CD4-positive, alpha-beta T cell (primary cell): ENCODE measurements around the gene PRR14L. TPM values are rescaled to one million over a fixed set of nuclear protein-coding genes. Genes with fewer than 3 reads are reported as not detected.

Experiments used
- ATAC-seq: fragments of 200-7000 bp; cut with Tn5 transposase; one replicate; pipeline ENCODE4 v1.10.0; 2022; ENCODE audit warnings: mild to moderate bottlenecking; ENCODE audit not compliant: poor library complexity
- CTCF ChIA-PET: fragments of 350-600 bp; sonication (Branson Sonifier 250); formaldehyde crosslinking; loops from one replicate; lab custom pipeline; 2021; ENCODE audit warnings: antibody characterized with exemption, inconsistent platforms; lab: Charles Lee
- POLR2A ChIA-PET: fragments of 350-600 bp; sonication (Branson Sonifier 250); formaldehyde crosslinking; loops from one replicate; lab custom pipeline; 2021; ENCODE audit warnings: antibody characterized with exemption, inconsistent platforms; lab: Charles Lee
- DNase-seq, 14 experiments: peaks; one replicate each; pipeline ENCODE4 v3.0.0-alpha.2; 2013 to 2020; ENCODE audit warnings: mixed read lengths in 2 of 14
- H3K27ac ChIP-seq, 2 donors: one replicate each; pipeline versions ENCODE4 v1.5.1 to v1.7.0; 2013; ENCODE audit warnings: low read length in 2 of 2, low read depth in 1 of 2, mild to moderate bottlenecking in 1 of 2
- H3K27me3 ChIP-seq, 2 experiments: 1 replicate in 1 of 2; 2 replicates in 1 of 2; pipeline versions ENCODE4 v1.6.1 to v1.7.0; 2013; ENCODE audit warnings: low read length in 2 of 2, control low read depth in 1 of 2, mild to moderate bottlenecking in 1 of 2, moderate library complexity in 1 of 2; ENCODE audit not compliant: insufficient read depth in 2 of 2, control insufficient read depth in 1 of 2
- H3K36me3 ChIP-seq: one replicate; pipeline ENCODE4 v1.6.1; 2013; ENCODE audit warnings: low read length, control low read depth; ENCODE audit not compliant: insufficient read depth
- H3K4me1 ChIP-seq: one replicate; pipeline ENCODE4 v1.6.1; 2013; ENCODE audit warnings: low read length, control low read depth; ENCODE audit not compliant: insufficient read depth
- H3K4me3 ChIP-seq: one replicate; pipeline ENCODE4 v1.5.1; 2013; ENCODE audit warnings: mild to moderate bottlenecking, low read length, moderate library complexity
- H3K9me3 ChIP-seq, 2 experiments: 1 replicate in 1 of 2; 2 replicates in 1 of 2; pipeline versions ENCODE4 v1.6.1 to v1.7.0; 2013; ENCODE audit warnings: low read length in 2 of 2, mild to moderate bottlenecking in 2 of 2, control low read depth in 1 of 2, moderate library complexity in 1 of 2; ENCODE audit not compliant: control insufficient read depth in 1 of 2, insufficient read depth in 1 of 2
- H3K27ac Mint-ChIP-seq: one replicate; pipeline ENCODE4 v1.8.0; 2020; ENCODE audit warnings: mixed read lengths
- H3K27me3 Mint-ChIP-seq: one replicate; pipeline ENCODE4 v1.8.0; 2021; ENCODE audit warnings: mixed read lengths
- H3K36me3 Mint-ChIP-seq: one replicate; pipeline ENCODE4 v1.8.0; 2021; ENCODE audit warnings: low read depth, mixed read lengths
- H3K4me1 Mint-ChIP-seq: one replicate; pipeline ENCODE4 v1.8.0; 2021; ENCODE audit warnings: low read depth, mixed read lengths
- H3K4me3 Mint-ChIP-seq: one replicate; pipeline ENCODE4 v1.8.0; 2020; ENCODE audit warnings: mild to moderate bottlenecking, mixed read lengths
- H3K9me3 Mint-ChIP-seq: one replicate; pipeline ENCODE4 v1.8.0; 2020; ENCODE audit warnings: mixed read lengths
- intact Hi-C, 2 experiments: fragments of 100-400 bp; cut with DNase I in 1 of 2; cut with micrococcal nuclease in 1 of 2; formaldehyde crosslinking; loops; one replicate each; pipeline versions ENCODE4 v1.15.1 to v1.9.0; 2023 to 2025; cut with DNase I, micrococcal nuclease
- total RNA-seq, 174 experiments: library from RNA in 2 of 174; stranded (reverse) in 2 of 174; gene quantifications; one replicate each; pipeline ENCODE4 v1.2.3 and lab custom pipeline; 2021 to 2026
- TF ChIP-seq, protein P1 (sequence below): fragments of 200-600 bp; IDR thresholded peaks from one replicate; pipeline ENCODE4 v1.8.0; 2022; ENCODE audit warnings: antibody characterized with exemption, mild to moderate bottlenecking

Gene PRR14L
- total RNA-seq, 2 experiments from 2014 or later = 23.4 to 24.9 TPM

DNA sequence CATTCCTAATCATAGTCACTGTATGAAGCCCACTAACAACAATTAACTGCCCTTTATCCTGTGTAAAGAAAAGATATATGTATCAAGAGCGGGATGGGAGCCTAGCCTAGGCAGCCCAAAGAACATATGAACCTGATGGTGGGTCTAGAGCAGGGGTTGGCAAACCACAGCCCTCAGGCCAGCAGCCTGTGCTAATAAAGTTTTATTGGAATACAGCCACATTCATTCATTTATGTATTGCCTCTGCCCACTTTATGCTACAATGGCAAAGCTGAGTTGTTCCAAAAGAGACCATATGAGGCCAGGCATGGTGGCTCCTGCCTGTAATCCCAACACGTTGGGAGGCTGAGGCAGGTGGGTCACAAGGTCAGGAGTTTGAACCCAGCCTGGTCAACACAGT, 13.5 kb downstream of the PRR14L start:
- DNase-seq = no peak
- H3K36me3 Mint-ChIP-seq = peaks cover 48% of the 10 kb centered on the region

DNA sequence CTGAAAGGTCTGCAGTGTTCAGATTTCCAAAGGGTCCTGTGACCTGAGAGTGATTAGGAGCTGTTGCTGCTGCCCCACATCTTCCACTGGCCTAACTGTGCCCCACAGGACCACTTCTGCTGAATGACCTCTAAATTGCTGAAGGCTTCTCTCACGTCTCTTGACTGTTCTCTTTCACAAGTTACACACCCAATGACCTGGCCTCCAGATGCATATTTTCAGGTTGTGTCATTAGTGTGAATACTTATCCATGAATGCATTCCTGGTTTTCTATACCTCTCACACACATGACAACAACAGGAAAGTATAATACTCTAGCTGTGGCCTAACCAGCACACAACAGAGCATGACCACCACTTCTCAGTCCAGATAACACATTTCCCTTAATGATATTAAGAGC, 15.4 kb downstream of the PRR14L start:
- Histone ChIP-seq H3K4me3 (no peak overlapping the region), H3K27ac (no peak overlapping the region), H3K4me1 (peaks cover 4% of the 10 kb centered on the region), H3K9me3 (no peaks in the 10 kb centered on the region), H3K36me3 (peaks cover 19% of the 10 kb centered on the region), H3K27me3 (no peaks in the 10 kb centered on the region)
- no peak overlapping the region for H3K27ac Mint-ChIP-seq
- H3K4me3 Mint-ChIP-seq = no peak overlapping the region
- intact Hi-C loops = no loop called here
- H3K36me3 Mint-ChIP-seq = peaks cover 35% of the 10 kb centered on the region
- H3K27me3 Mint-ChIP-seq = no peaks in the 10 kb centered on the region
- H3K9me3 Mint-ChIP-seq = no peaks in the 10 kb centered on the region
- TF ChIP-seq, protein P1, sequence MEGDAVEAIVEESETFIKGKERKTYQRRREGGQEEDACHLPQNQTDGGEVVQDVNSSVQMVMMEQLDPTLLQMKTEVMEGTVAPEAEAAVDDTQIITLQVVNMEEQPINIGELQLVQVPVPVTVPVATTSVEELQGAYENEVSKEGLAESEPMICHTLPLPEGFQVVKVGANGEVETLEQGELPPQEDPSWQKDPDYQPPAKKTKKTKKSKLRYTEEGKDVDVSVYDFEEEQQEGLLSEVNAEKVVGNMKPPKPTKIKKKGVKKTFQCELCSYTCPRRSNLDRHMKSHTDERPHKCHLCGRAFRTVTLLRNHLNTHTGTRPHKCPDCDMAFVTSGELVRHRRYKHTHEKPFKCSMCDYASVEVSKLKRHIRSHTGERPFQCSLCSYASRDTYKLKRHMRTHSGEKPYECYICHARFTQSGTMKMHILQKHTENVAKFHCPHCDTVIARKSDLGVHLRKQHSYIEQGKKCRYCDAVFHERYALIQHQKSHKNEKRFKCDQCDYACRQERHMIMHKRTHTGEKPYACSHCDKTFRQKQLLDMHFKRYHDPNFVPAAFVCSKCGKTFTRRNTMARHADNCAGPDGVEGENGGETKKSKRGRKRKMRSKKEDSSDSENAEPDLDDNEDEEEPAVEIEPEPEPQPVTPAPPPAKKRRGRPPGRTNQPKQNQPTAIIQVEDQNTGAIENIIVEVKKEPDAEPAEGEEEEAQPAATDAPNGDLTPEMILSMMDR = no peak
- no peak for DNase-seq
- ChIA-PET POLR2A (no interaction called here), CTCF (no interaction called here)
- no peak for ATAC-seq
- H3K4me1 Mint-ChIP-seq = peaks cover 36% of the 10 kb centered on the region

More for the DNA sequence above, 13.5 kb downstream of the PRR14L start:
- peaks cover 24% of the 10 kb centered on the region for H3K36me3 ChIP-seq
- TF ChIP-seq, protein P1 = no peak
- H3K4me3 ChIP-seq = no peak overlapping the region
- intact Hi-C loops = no loop called here
- H3K27me3 ChIP-seq = no peaks in the 10 kb centered on the region
- no peak overlapping the region for H3K4me3 Mint-ChIP-seq
- no peak overlapping the region for H3K27ac Mint-ChIP-seq
- no peaks in the 10 kb centered on the region for H3K9me3 Mint-ChIP-seq
- H3K9me3 ChIP-seq = no peaks in the 10 kb centered on the region
- H3K4me1 Mint-ChIP-seq = peaks cover 39% of the 10 kb centered on the region
- H3K27me3 Mint-ChIP-seq = no peaks in the 10 kb centered on the region
- ChIA-PET CTCF (interaction anchor here (0.7 to 1.2 kb wide), 2 partner anchors 10 to 12 kb away, joined by 3 read pairs; no protein-coding TSS in a partner anchor), POLR2A (no interaction called here)
- no peak for ATAC-seq
- H3K4me1 ChIP-seq = peaks cover 6% of the 10 kb centered on the region
- H3K27ac ChIP-seq = no peak overlapping the region

DNA sequence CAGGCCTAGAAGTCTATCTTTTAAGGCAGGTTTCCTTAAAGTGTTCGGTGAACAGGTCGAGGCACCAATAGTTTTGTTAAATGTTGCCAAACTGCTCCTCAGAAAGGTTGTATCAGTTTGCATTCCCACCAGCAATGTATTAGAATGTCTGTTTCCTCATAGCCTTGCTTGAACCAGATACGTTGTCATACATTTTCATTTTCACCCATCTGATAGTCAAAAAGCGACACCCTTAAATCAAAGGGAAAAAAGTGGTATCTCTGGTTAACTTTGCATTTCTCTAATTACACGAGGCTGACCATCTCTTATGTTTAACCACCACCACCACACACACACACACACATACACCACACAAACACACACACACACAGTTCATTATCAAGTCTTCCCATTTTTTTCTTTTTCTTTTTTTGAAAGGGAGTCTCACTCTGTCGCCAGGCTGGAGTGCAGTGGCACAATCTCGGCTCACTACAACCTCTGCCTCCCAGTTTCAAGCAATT, 16.3 kb downstream of the PRR14L start:
- H3K27ac ChIP-seq = no peak overlapping the region
- H3K4me1 ChIP-seq = peaks cover 4% of the 10 kb centered on the region
- Mint-ChIP-seq H3K27ac (no peak overlapping the region), H3K36me3 (peaks cover 27% of the 10 kb centered on the region), H3K27me3 (no peaks in the 10 kb centered on the region), H3K4me3 (no peak overlapping the region), H3K9me3 (no peaks in the 10 kb centered on the region), H3K4me1 (peaks cover 27% of the 10 kb centered on the region)
- ATAC-seq = no peak
- no peaks in the 10 kb centered on the region for H3K27me3 ChIP-seq
- peaks cover 10% of the 10 kb centered on the region for H3K36me3 ChIP-seq
- ChIA-PET POLR2A (no interaction called here), CTCF (no interaction called here)
- no peak for DNase-seq
- TF ChIP-seq, protein P1 = no peak
- H3K9me3 ChIP-seq = no peaks in the 10 kb centered on the region
- intact Hi-C loops = no loop called here
- no peak overlapping the region for H3K4me3 ChIP-seq
